ENCODE measurements around the gene PRMT1. TPM values are rescaled to one million over a fixed set of nuclear protein-coding genes. Genes with fewer than 3 reads are reported as not detected.

Gene PRMT1
- total and polyA plus RNA-seq, 8 donors = 27.2 to 98.7 (median 46.8) TPM

GRCh38 chr19:49658566-49659442, 18.3 kb upstream of the PRMT1 start:
- WGBS, 2 donors = 89 to 92% methylated on average over 11 to 12 of the region's 12 CpGs
- Histone ChIP-seq H3K27ac (no peak overlapping the region), H3K4me3 (no peak overlapping the region), H3K36me3 (peaks cover 0 to 45% (median 11%) of the 10 kb centered on the region in 3 donors), H3K4me1 (peaks cover 0 to 2% (median 0%) of the 10 kb centered on the region in 3 donors), H3K27me3 (no peaks in the 10 kb centered on the region), H3K9me3 (no peaks in the 10 kb centered on the region)
- no peak for ATAC-seq
- FAIRE-seq = no peak
- intact Hi-C loops (cut with DNase I) = no loop called here
- DNase-seq = peak in 1 of 6 donors; percentile 73
- TF ChIP-seq CTCF (IDR thresholded peaks at IDR 0.05) = no peak

- H3K9me3 ChIP-seq = no peaks in the 10 kb centered on the region
- WGBS, 2 donors = 86 to 90% methylated on average over 15 of the region's 15 CpGs
- no peak overlapping the region for H3K4me3 ChIP-seq
- no peak for ATAC-seq
- DNase-seq = peak in 1 of 6 donors; percentile 51
- no peaks in the 10 kb centered on the region for H3K27me3 ChIP-seq
- no peak for FAIRE-seq
- peaks cover 0 to 7% (median 0%) of the 10 kb centered on the region in 3 donors for H3K4me1 ChIP-seq
- intact Hi-C loops (cut with DNase I) = no loop called here
- peaks cover 0 to 32% (median 11%) of the 10 kb centered on the region in 3 donors for H3K36me3 ChIP-seq
- TF ChIP-seq CTCF (IDR thresholded peaks at IDR 0.05) = no peak
- no peak overlapping the region for H3K27ac ChIP-seq
Observed at GRCh38 chr19:49660338-49660961, 16.6 kb upstream of the PRMT1 start.

DNA sequence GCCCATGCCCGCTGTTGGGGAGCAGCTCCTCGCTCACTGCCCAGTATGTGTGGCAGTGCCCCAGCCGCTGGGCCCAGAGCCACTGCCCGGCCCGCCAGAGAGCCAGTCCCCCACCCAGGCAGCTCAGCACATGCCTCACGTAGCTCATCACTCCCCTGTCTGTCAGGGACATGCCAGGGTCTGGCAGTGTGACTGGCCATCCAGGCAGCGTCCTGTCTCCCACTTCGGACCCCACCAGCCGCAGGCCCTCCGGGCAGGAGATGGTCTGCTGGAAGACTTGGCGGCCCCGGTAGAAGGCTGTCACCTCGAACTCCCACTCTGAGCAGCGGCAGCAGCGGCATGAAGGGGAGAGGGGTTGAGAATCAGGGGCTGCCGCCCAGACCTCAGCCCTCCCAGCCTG, 15.1 kb upstream of the PRMT1 start:
- Histone ChIP-seq H3K4me3 (no peak overlapping the region), H3K27me3 (no peaks in the 10 kb centered on the region), H3K36me3 (peaks cover 0 to 28% (median 11%) of the 10 kb centered on the region in 3 donors), H3K27ac (no peak overlapping the region), H3K9me3 (no peaks in the 10 kb centered on the region), H3K4me1 (peaks cover 0 to 7% (median 5%) of the 10 kb centered on the region in 3 donors)
- 91% methylated on average over 16 of the region's 16 CpGs for WGBS, 2 donors
- peak in 2 of 6 donors; percentile 48 to 73 for DNase-seq
- FAIRE-seq = no peak
- no peak for ATAC-seq
- intact Hi-C loops (cut with DNase I) = no loop called here
- no peak for TF ChIP-seq CTCF (IDR thresholded peaks at IDR 0.05)

DNA sequence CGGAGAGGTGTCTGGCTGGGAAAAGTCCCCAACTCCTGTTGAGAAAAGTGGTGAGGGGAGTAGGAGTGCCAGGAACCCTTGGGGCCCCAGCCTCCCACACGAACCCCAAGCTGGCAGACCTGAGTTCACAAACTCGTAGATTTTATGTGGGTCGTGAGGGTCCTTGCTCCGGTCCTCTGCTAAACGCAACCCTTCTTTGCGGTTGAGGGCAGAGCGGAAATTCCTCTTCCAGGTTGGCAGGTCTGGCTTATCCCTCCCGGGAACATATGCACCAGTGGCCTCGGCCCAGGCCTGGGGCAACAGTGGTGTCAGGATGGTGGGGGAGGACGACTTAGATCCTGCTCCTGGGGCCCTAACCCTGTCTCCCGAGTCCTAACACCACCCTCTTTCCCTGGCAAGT, 13.8 kb upstream of the PRMT1 start:
- no peak for FAIRE-seq
- peak in 1 of 6 donors; percentile 53 for DNase-seq
- Histone ChIP-seq H3K9me3 (no peaks in the 10 kb centered on the region), H3K4me3 (no peak overlapping the region), H3K27ac (no peak overlapping the region), H3K36me3 (peaks cover 0 to 16% (median 11%) of the 10 kb centered on the region in 3 donors), H3K4me1 (peaks cover 0 to 7% (median 5%) of the 10 kb centered on the region in 3 donors), H3K27me3 (no peaks in the 10 kb centered on the region)
- ATAC-seq = no peak
- intact Hi-C loops (cut with DNase I) = no loop called here
- WGBS, 2 donors = 86 to 87% methylated on average over 12 of the region's 12 CpGs
- no peak for TF ChIP-seq CTCF (IDR thresholded peaks at IDR 0.05)
